Inferior parietal cortex (tissue), 1 donor: ENCODE data around the gene G6PC1.
"Not testable (repeated sequence)": the region's sequence is repeated elsewhere in the genome, so short reads cannot be mapped to it uniquely, and the experiment has no call there.

Experiments
- DNase-seq: peaks from one replicate; pipeline ENCODE4 v3.0.0-alpha.2; 2016; ENCODE audit errors: extremely low spot score

Gene G6PC1

DNA sequence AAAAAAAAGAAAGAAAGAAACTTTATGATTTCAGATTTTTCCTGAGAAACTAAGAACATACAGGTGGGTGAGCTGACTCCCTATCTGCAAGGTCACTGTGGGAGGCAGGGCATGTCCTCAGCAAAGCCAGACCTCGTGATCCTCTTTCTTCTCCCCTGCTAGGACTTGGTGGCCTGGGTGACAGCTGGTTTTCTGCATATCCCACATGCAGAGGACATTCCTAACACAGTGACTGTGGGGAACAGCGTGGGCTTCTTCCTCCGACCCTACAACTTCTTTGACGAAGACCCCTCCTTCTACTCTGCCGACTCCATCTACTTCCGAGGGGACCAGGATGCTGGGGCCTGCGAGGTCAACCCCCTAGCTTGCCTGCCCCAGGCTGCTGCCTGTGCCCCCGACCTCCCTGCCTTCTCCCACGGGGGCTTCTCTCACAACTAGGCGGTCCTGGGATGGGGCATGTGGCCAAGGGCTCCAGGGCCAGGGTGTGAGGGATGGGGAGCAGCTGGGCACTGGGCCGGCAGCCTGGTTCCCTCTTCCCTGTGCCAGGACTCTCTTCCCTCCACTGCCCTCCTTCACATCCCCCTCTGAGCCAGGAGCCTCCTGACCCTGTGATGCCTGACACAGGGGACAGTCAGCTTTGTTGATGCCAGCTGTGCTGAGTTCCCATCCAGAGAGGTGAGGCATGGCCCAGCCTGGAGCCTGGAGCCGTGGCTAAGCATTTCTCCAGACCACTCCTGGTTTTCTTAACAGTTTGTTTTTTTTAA lies 26.5 kb upstream of the G6PC1 start:
- not testable (repeated sequence) for DNase-seq

DNA sequence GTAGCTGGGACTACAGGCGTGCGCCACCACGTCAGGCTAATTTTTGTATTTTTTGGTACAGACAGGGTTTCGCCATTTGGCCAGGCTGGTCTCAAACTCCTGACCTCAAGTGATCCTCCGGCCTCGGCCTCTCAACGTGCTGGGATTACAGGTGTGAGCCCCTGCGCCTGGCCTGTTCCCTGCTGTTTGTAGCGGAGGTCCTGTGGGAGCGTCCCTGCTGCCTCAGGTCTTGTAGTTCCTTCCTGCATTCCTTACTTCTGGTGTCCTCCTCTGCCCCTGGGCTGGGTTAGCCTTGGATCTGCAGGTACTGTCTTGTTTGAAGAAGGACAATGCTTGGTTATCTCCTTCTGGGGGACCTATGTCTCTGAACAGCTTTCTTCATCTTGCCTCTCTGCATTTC lies 23.6 kb upstream of the G6PC1 start:
- DNase-seq: no peak

DNA sequence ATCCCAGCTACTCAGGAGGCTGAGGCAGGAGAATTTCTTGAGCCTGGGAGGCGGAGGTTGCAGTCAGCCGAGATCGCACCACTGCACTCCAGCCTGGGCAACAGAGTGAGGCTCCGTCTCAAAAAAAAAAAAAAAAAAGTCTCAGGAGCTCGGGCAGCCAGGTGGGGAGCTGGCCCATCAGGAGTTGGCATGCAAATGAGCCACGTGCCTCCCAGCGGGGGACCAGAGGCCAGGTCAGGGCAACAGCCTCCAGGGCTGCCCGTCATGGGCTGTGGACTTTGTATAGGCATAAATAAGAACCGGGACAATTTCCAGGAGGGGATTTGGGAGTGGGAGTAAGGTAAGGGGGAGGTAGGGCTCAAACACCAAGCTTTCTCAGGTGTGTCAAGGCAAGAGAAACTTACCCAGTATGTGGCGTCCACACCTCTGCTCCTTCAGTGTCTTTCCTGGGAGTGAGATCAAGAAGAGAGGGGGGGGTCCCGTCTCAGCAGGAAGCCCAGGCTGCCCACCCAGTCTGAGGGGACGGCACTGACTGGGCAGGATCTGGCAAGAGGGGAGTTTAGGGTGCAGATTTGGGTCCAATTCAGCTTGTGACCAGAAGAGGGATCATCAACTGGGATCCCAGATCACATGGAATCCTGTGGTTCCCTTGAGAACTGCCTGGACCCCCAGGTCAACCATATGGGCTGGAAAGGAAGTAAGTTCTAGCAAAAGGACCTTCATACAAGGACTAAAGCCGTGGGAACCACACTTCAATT lies 22.3 kb upstream of the G6PC1 start:
- no peak for DNase-seq

DNA sequence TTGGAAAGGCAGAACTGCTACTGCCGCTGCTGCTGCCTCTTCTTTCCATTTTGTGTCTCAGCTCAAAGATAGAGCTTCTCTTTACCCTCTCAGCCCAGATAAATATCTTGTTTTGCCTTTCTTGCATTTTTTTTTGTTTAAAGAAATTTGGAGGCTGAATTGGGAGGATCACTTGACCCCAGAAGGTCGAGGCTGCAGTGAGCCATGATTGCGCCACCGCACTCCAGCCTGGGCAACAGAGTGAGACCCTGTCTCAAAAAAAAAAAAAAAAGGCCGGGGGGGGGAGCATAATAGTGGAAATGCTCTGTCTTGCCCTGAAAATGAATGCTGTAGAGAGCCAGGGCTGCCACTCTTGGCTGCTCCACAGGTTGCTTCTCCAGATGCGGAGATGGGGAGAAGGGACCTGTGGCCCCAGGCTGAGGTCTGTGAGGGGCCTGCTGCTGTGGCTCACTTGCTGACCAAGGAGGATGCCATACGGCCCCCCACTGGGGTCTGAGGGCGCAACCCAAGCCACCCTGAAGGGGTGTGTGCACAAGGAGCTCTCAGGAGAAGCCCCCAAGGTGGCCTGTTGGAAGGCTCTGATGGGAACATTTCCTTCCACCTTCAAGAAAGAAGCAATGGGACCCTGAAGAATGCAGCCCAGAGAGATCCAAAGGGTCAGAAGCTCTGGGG lies 21.5 kb upstream of the G6PC1 start:
- no peak for DNase-seq

DNA sequence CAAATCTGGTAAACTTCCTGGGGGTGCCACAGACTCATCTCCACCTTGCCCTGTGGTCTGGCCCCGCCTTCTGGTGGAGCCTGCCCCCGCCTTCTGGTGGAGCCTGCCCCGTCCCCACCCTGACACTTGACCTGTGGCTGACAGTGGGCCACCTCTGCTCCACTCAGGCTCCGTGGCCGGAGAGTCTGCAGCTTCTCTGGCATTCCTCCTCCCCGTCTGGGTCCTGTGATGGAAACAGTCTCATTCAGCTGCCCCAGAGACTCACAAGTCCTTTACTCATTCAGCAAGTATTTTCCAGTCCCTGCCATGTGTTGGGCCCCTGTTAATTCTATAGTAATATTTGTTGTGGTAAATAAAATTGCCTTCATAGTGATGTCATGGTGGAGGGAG lies 21.0 kb upstream of the G6PC1 start:
- DNase-seq: no peak

DNA sequence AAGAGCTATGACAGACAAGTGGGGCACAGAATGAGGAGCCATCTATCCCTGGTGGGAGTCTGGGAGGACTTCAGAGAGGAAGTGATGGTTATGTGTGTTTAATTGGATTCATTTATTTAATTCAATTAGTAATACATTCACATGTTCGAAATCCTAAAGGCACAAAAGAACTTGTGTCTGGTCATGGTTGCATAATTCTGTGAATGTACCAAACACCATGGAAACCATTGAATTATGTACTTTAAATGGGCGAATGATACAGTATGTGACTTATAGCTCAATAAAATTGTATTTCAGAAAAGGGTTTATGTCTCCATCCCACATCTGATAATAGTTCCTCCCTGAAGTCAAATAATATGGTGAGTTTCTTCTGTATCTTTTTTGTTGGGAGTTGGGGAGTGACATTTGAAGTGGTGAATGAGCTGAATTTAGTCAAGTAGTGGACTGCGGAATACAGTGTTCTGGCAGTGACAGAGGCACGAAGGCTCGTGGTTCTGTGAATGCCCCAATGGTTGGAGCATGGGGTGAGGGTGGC lies 19.8 kb upstream of the G6PC1 start:
- no peak for DNase-seq

DNA sequence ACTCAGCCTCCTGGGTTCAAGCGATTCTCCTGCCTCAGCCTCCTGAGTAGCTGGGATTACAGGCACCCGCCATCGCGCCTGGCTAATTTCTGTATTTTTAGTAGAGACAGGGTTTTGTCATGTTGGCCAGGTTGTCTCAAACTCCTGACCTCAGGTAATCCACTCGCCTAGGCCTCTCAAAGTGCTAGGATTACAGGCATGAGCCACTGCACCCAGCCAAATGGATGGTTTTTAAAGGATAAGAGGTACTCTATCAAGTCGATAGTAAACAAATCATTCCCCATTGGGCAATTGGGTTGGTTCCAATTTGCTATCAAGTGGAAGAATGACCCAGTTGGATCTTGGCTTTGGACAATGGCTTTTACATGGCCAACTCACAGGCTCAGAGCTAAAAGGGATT lies 18.9 kb upstream of the G6PC1 start:
- DNase-seq: not testable (repeated sequence)

DNA sequence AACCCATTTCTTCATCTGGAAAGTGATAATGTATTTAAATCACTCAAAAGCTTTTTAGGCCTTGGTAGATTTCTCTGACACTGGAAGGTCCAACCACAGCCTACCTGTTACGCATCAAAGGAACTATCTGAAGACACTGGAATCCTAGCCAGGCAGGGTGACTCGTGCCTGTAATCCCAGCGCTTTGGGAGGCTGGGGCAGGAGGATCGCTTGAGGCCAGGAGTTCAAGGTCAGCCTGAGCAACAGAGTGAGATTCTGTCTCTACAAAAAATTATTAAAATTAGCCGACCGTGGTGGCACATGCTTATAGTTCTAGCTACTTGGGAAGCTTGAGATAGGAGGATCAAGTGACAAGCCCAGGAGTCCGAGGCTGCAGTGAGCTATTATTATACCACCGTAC lies 18.4 kb upstream of the G6PC1 start:
- no peak for DNase-seq

DNA sequence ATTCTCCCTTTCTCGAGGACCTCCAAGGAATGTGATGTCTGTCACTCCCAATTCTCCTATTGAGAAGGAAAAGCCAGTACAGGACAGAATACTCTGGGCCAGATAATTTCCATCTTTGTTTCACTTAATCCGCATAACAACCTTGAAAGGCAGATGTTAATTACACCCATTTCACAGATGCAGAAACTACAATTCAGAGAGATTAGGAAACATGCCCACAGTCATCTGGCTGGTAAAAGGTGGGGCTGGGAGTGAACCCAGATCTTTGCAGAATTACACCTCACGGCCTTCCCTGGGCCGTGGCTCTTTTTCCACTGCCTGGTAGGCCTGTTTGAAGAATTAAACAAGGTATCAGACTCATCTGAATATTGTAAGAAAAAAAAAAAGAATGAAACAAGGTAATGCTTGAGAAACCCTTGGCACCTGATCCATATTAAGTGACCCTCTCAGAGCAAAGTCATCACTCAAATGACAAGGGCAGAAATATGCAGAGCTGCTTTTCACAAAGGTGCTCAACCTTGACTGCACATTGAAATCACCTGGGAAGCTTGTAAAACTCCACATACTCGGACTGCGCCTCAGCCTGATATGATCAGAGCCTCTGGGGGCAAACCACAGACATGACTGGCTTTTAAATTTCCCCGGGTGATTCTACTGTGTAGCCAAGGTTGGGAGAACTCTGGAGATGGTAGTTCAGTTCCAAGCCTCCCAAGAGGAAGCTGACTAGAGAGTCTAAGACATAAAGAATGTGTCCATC lies 16.6 kb upstream of the G6PC1 start:
- no peak for DNase-seq

DNA sequence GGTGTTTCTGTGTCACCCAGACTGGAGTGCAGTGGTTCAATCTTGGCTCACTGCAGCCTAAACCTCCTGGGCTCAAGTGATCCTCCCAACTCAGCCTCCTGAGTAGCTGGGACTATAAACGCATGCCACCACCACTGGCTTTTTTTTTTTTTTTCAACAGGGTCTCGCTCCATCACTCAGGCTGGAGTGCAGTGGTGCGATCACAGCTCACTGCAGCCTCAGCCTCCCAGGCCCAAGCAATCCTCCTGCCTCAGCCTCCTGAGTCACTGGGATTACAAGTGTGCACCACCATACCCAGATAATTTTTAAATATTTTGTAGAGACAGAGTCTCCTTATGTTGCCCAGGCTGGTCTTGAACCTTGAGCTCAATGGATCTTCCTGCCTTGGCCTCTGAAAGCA lies 14.8 kb upstream of the G6PC1 start:
- DNase-seq: not testable (repeated sequence)

DNA sequence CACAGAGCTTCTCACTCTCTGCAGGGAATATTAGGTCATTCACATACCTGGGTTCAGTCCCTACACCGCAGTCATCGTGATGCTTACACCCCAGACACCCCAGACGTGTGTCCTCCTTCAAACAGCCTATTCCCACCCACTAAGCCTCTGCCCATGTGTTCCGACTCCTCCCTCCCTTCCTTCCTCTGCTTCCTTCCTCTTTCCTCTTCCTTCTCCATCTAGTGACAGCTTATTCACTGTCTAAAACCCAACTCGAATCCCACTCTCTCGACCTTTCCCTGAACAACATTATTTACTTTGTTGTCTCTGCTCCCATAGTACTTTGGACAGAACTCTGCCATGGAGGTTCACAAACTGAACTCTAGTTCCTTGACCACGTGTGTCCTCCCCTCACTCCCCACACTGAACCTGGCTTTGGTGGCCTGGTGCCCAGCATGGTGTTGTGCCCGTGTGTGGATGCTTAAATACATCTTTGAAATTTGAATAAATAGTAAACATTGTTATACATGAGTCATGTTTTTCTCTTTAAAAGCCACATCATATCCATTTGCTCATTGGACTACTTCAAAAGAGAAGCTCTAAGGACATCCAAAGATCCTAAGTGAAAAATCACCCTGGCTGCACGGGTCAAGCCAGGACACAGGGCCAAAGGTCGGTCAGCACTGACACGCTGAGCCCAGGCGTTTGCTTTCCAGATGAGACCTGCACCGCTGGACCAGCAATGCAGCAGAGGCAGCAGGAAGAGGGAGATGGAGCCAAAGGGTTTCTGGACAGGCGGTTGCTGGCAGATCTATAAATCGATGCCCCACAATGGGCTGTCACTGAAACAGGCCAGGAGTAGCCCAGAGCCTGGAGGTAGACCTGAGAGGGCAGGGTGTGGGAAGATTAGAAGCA lies 14.1 kb upstream of the G6PC1 start:
- DNase-seq: no peak

DNA sequence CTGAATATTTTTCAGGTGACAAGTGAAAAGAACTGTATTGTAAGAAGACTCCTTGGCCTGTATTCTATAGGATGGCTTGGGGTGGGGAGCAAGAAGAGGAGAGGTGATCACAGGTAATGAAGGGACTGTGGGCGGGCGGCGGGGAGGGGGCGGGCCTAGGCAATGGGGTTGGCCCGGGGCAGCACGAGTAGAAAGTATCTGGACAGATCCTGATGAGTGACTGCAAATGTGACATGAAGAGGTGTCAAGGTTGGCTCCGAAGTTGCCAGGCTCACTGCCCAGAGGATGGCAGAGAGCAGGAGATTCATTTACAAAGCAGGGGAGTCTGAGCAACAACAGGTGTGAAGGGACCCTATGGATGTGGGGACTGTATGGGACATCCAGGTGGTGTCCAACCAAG lies 10.8 kb upstream of the G6PC1 start:
- no peak for DNase-seq

DNA sequence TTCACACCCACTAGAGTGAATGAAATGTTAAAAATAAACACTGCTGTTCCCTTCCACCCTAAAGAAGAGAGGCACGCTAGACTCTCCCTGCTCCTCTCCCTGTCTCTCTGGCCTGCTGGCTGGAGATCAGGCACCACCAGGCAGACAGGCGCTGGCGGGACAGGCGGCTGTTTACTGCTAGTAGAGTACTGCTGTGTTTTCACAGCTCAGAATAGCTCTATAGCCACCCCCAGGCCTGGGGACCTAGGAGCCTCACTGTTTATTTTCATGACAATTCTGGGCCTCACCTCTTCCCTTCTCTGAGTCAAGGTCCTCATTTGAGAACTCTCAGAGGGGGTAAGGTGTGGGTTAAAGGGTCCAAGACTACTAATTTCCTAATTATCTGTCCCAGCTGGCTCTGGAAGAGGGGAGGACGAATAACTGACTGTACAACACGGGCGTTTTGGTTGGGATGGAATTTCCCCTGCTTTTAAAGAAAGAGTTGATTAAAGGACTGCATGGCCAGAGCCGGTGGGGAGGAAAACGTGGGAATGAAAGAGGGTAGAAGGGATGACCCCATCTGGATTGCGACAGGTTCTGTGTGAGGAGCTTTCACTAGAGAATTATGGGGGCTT lies 9.0 kb upstream of the G6PC1 start:
- DNase-seq: no peak

DNA sequence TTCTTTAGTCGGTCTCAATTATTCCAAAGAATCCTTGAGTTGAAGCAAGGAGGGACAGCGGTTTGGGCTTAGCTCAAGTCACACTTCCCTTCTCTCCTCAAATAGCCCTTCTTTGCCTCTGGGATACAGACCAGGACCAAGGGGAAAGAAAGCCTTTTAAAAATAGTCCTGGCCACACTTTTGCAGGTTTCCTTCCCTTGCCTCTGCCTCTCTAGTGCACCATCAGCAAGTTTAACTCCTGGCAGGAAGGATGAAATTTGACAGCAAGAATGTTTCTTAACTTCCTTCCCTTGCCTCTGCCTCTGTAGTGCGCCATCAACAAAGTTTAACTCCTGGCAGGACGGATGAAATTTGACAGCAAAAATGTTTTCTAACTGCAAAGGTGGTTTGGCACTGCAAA lies 7.2 kb upstream of the G6PC1 start:
- no peak for DNase-seq

DNA sequence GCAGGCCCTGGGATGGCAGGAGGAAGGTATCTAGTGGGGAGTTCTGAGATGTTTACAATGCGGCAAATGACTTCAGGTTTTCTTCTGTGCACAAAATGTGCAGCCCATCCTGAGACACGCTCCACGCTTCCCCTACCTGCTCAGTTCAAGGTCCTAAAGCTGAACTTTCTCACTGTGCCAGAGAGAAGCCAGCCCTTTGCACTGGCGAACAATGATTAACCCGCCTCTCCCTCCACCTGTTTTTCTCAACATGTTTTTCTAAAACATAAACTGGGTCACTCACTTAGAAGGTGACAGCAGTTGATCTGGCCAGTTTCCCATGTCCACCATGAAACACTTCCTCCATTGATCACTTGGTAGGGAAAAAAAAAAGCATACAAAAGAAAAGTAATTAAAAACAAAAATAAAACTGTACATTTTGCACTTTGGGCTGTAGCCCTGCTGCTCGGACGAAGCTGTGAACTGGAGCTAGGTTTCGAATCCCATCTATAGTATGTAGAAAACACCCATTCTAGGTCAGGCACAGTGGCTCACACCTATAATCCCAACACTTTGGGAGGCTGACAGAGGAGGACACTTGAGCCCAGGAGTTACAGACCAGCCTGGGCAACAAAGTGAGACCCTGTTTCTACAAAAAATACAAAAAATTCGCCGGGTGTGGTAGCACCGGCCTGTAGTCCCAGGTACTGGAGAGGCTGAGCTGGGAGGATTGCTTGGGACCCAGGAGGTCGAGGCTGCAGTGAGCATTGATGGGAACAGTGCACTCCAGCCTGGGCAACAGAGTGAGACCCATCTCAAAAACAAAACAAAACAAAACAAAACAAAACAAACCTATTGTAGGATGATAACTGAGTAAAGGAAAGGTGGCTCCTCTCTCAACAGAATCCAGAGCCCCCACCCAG lies 6.1 kb upstream of the G6PC1 start:
- no peak for DNase-seq

DNA sequence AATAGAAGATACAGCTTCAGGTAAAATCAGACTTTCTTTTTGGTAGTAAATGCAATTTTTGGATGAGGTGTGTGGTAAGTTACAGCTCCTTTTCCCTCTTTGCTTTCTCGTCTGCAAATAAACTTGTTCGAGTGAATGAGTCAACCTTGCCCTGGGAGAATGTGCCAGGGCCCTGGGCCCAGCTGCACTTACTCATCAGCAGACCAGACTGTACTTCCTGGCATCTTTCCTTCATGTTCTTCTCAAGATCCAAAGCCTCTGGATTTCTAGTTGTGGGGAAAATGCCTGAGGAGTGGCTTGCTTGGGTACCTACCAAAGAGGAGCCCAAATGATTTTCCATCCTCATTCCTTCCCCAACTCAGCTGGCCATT lies 5.4 kb upstream of the G6PC1 start:
- peak; percentile 11 for DNase-seq

DNA sequence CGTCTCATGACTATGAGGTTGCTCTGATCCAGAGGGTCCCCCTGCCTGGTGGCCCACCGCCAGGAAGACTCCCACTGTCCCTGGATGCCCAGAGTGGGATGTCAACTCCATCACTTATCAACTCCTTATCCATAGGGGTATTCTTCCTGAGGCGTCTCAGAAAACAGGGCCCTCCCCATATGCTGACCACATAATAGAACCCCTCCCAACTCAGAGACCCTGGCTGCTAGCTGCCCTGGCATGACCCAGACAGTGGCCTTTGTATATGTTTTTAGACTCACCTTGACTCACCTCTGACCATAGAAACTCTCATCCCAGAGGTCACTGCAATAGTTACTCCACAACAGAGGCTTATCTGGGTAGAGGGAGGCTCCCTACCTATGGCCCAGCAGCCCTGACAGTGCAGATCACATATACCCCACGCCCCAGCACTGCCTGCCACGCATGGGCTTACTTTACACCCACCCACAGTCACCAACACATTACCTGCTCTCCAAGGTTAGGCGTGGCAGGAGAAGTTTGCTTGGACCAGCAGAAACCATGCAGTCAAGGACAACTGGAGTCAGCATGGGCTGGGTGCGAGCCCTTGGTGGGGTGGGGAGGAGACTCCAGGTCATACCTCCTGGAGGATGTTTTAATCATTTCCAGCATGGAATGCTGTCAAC lies 2.3 kb upstream of the G6PC1 start:
- DNase-seq: no peak

DNA sequence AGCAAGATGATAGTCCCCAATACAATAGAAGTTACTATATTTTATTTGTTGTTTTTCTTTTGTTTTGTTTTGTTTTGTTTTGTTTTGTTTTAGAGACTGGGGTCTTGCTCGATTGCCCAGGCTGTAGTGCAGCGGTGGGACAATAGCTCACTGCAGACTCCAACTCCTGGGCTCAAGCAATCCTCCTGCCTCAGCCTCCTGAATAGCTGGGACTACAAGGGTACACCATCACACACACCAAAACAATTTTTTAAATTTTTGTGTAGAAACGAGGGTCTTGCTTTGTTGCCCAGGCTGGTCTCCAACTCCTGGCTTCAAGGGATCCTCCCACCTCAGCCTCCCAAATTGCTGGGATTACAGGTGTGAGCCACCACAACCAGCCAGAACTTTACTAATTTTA lies 618 bp upstream of the G6PC1 start:
- DNase-seq: not testable (repeated sequence)
